Measurements from ENCODE around the gene SPSB1. TPM values are rescaled to one million over a fixed set of nuclear protein-coding genes. Genes with fewer than 3 reads are reported as not detected.

The SPSB1 gene
- total RNA-seq, 6 experiments from 2014 or later: 5.9 to 10.4 (median 8.6) TPM

DNA sequence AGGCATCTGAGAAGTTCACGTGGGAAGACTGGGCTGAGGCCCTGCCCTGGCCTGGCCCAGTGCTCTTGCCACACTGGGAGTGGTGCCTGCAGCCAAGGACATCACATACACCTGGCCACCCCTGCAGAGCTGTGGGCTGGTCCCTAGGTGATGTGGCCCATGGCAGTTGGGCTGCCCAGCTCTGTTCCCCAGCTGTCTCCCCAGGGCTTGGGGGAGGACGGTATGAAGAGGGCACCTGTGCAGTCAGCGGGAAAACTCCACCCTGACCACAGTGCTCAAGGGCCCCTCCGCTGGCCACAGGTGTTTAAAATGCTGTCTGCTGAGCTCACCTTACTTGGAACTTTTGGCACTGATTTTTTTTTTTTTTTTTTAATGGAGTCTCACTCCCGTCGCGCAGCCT lies 126.2 kb downstream of the SPSB1 start:
- Mint-ChIP-seq H3K4me3 (no peak overlapping the region), H3K27ac (no peak overlapping the region), H3K36me3 (ENCODE audit: low read depth) (no peaks in the 10 kb centered on the region), H3K4me1 (ENCODE audit: low read depth) (peaks cover 6% of the 10 kb centered on the region), H3K9me3 (no peaks in the 10 kb centered on the region), H3K27me3 (ENCODE audit: insufficient read depth) (peaks cover 19% of the 10 kb centered on the region; the same call in 1 of the 2 replicates)
- no peak for DNase-seq
- TF ChIP-seq, protein P1, sequence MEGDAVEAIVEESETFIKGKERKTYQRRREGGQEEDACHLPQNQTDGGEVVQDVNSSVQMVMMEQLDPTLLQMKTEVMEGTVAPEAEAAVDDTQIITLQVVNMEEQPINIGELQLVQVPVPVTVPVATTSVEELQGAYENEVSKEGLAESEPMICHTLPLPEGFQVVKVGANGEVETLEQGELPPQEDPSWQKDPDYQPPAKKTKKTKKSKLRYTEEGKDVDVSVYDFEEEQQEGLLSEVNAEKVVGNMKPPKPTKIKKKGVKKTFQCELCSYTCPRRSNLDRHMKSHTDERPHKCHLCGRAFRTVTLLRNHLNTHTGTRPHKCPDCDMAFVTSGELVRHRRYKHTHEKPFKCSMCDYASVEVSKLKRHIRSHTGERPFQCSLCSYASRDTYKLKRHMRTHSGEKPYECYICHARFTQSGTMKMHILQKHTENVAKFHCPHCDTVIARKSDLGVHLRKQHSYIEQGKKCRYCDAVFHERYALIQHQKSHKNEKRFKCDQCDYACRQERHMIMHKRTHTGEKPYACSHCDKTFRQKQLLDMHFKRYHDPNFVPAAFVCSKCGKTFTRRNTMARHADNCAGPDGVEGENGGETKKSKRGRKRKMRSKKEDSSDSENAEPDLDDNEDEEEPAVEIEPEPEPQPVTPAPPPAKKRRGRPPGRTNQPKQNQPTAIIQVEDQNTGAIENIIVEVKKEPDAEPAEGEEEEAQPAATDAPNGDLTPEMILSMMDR (IDR thresholded peaks at IDR 0.05): no peak

Other genes starting within 250 kb of the SPSB1 start
- gene SLC2A5, start 223.3 kb upstream of the SPSB1 start, total RNA-seq (2021; fragmentation: NEBNext Ultra II Directional; extraction: Animal tissue kit (Norgen Biotek cat#: 25700)): under 1 TPM in 5 of 6 experiments, not detected in 1; 0.10 to 0.83 (median 0.18) TPM
- gene GPR157, start 163.8 kb upstream of the SPSB1 start, total RNA-seq (2021; fragmentation: NEBNext Ultra II Directional; extraction: Animal tissue kit (Norgen Biotek cat#: 25700)): 10 to 100 TPM in 2 of 6 experiments, 1 to 10 TPM in 4; 8.2 to 11.1 (median 9.7) TPM
- 10 to 100 TPM; 14.6 to 19.6 (median 16.1) TPM for gene H6PD, start 58.1 kb upstream of the SPSB1 start, total RNA-seq (2021; fragmentation: NEBNext Ultra II Directional; extraction: Animal tissue kit (Norgen Biotek cat#: 25700))
- 1 to 10 TPM; 3.3 to 4.7 (median 4.0) TPM for gene SLC25A33, start 246.6 kb downstream of the SPSB1 start, total RNA-seq (2021; fragmentation: NEBNext Ultra II Directional; extraction: Animal tissue kit (Norgen Biotek cat#: 25700))

All from HFFc6 (cell line).